ENCODE measurements around the gene CCDC97. TPM values are rescaled to one million over a fixed set of nuclear protein-coding genes. Genes with fewer than 3 reads are reported as not detected.

Gene CCDC97
- total RNA-seq, 1 experiment from 2014 or later: 31.4 TPM

GRCh38 chr19:41371541-41371940 is 61.6 kb downstream of the CCDC97 start:
- peak overlapping the region; percentile 29; the same call in 1 of the 2 replicates for H3K27ac Mint-ChIP-seq

DNA sequence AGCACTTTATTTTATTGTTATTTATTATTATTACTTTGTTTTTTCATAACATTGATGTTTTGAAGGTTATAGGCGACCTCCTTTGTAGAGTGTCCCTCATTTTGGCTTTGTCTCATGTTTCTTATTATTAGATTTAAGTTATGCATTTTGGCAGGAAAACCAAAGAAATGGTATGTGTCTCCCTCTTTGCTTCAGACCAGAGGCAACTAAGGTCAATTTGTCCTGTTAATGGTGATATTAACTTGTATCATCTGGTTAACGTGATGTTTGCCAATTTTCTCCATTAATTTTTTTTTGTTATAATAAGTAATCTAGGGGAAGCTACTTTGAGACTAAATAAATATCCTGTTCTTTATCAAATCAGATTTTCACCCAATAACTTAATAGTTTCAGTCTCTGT is 62.5 kb downstream of the CCDC97 start:
- DNase-seq (ENCODE audit: low spot score): no peak
- H3K4me3 Mint-ChIP-seq: no peak overlapping the region
- TF ChIP-seq SOX15 (CRISPR knock-in tag; IDR thresholded peaks at IDR 0.05): no peak
- TF ChIP-seq, protein P1, sequence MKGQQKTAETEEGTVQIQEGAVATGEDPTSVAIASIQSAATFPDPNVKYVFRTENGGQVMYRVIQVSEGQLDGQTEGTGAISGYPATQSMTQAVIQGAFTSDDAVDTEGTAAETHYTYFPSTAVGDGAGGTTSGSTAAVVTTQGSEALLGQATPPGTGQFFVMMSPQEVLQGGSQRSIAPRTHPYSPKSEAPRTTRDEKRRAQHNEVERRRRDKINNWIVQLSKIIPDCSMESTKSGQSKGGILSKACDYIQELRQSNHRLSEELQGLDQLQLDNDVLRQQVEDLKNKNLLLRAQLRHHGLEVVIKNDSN (CRISPR knock-in tag; IDR thresholded peaks at IDR 0.05): no peak
- H3K36me3 Mint-ChIP-seq: no peaks in the 10 kb centered on the region
- H3K4me1 Mint-ChIP-seq: peaks cover 10% of the 10 kb centered on the region
- POLR2A ChIA-PET: interaction anchor here (0.6 kb wide), 1 partner anchor 46 kb away, joined by 3 read pairs; no protein-coding TSS in a partner anchor
- no peak for ATAC-seq
- no peaks in the 10 kb centered on the region for H3K9me3 Mint-ChIP-seq
- CTCF ChIA-PET: interaction anchor here (0.8 to 1.0 kb wide), 2 partner anchors 19 to 31 kb away, joined by 3 to 4 read pairs; no protein-coding TSS in a partner anchor
- peaks cover 13% of the 10 kb centered on the region for H3K27me3 Mint-ChIP-seq (ENCODE audit: low read depth)
- H3K27ac Mint-ChIP-seq: peak overlapping the region; percentile 93; the same call in 1 of the 2 replicates

More at GRCh38 chr19:41371541-41371940, 61.6 kb downstream of the CCDC97 start:
- no peak for TF ChIP-seq ESRRA (CRISPR knock-in tag; IDR thresholded peaks at IDR 0.05; ENCODE audit: borderline replicate concordance)
- no peak for TF ChIP-seq IRF1 (CRISPR knock-in tag; IDR thresholded peaks at IDR 0.05)
- TF ChIP-seq NFYB (CRISPR knock-in tag; conservative IDR thresholded peaks at IDR 0.05; ENCODE audit: low read depth): no peak
- no peak for TF ChIP-seq STAT6 (CRISPR knock-in tag; conservative IDR thresholded peaks at IDR 0.05; ENCODE audit: low read depth)
- no peak for TF ChIP-seq CREM (CRISPR knock-in tag; IDR thresholded peaks at IDR 0.05)
- no peak for TF ChIP-seq ZNF121 (CRISPR knock-in tag; IDR thresholded peaks at IDR 0.05)
- TF ChIP-seq, protein P2, sequence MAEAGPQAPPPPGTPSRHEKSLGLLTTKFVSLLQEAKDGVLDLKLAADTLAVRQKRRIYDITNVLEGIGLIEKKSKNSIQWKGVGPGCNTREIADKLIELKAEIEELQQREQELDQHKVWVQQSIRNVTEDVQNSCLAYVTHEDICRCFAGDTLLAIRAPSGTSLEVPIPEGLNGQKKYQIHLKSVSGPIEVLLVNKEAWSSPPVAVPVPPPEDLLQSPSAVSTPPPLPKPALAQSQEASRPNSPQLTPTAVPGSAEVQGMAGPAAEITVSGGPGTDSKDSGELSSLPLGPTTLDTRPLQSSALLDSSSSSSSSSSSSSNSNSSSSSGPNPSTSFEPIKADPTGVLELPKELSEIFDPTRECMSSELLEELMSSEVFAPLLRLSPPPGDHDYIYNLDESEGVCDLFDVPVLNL (CRISPR knock-in tag; IDR thresholded peaks at IDR 0.05; ENCODE audit: borderline replicate concordance, low read depth): no peak
- TF ChIP-seq ZNF671 (CRISPR knock-in tag; IDR thresholded peaks at IDR 0.05): no peak
- no peaks in the 10 kb centered on the region for H3K36me3 Mint-ChIP-seq
- ATAC-seq: no peak
- H3K9me3 Mint-ChIP-seq: no peaks in the 10 kb centered on the region
- ChIA-PET CTCF (interaction anchor here (0.6 kb wide), 1 partner anchor 76 kb away, joined by 3 read pairs; no protein-coding TSS in a partner anchor), POLR2A (no interaction called here)
- H3K4me3 Mint-ChIP-seq: no peak overlapping the region
- no peak for DNase-seq (ENCODE audit: low spot score)
- H3K4me1 Mint-ChIP-seq: peaks cover 4% of the 10 kb centered on the region
- H3K27me3 Mint-ChIP-seq (ENCODE audit: low read depth): peaks cover 3% of the 10 kb centered on the region; the same call in 1 of the 2 replicates

GRCh38 chr19:41373993-41374392 is 64.0 kb downstream of the CCDC97 start:
- no peak for TF ChIP-seq ESRRA (CRISPR knock-in tag; IDR thresholded peaks at IDR 0.05; ENCODE audit: borderline replicate concordance)
- no peak for TF ChIP-seq GABPB1 (CRISPR knock-in tag; IDR thresholded peaks at IDR 0.05)
- TF ChIP-seq, protein P3, sequence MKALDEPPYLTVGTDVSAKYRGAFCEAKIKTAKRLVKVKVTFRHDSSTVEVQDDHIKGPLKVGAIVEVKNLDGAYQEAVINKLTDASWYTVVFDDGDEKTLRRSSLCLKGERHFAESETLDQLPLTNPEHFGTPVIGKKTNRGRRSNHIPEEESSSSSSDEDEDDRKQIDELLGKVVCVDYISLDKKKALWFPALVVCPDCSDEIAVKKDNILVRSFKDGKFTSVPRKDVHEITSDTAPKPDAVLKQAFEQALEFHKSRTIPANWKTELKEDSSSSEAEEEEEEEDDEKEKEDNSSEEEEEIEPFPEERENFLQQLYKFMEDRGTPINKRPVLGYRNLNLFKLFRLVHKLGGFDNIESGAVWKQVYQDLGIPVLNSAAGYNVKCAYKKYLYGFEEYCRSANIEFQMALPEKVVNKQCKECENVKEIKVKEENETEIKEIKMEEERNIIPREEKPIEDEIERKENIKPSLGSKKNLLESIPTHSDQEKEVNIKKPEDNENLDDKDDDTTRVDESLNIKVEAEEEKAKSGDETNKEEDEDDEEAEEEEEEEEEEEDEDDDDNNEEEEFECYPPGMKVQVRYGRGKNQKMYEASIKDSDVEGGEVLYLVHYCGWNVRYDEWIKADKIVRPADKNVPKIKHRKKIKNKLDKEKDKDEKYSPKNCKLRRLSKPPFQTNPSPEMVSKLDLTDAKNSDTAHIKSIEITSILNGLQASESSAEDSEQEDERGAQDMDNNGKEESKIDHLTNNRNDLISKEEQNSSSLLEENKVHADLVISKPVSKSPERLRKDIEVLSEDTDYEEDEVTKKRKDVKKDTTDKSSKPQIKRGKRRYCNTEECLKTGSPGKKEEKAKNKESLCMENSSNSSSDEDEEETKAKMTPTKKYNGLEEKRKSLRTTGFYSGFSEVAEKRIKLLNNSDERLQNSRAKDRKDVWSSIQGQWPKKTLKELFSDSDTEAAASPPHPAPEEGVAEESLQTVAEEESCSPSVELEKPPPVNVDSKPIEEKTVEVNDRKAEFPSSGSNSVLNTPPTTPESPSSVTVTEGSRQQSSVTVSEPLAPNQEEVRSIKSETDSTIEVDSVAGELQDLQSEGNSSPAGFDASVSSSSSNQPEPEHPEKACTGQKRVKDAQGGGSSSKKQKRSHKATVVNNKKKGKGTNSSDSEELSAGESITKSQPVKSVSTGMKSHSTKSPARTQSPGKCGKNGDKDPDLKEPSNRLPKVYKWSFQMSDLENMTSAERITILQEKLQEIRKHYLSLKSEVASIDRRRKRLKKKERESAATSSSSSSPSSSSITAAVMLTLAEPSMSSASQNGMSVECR (CRISPR knock-in tag; IDR thresholded peaks at IDR 0.05; ENCODE audit: borderline replicate concordance): no peak
- TF ChIP-seq ZSCAN18 (CRISPR knock-in tag; IDR thresholded peaks at IDR 0.05): no peak
- no peak for TF ChIP-seq JAZF1 (CRISPR knock-in tag; IDR thresholded peaks at IDR 0.05)
- TF ChIP-seq ZBTB21 (CRISPR knock-in tag; IDR thresholded peaks at IDR 0.05; ENCODE audit: borderline replicate concordance): no peak
- TF ChIP-seq ZNF396 (CRISPR knock-in tag; IDR thresholded peaks at IDR 0.05; ENCODE audit: borderline replicate concordance): no peak
- Mint-ChIP-seq H3K27me3 (ENCODE audit: low read depth) (peaks cover 14% of the 10 kb centered on the region), H3K27ac (peak overlapping the region; percentile 83), H3K4me1 (peaks cover 17% of the 10 kb centered on the region), H3K4me3 (no peak overlapping the region), H3K36me3 (no peaks in the 10 kb centered on the region), H3K9me3 (no peaks in the 10 kb centered on the region)
- POLR2A ChIA-PET: no interaction called here
- ATAC-seq (no peak), DNase-seq (ENCODE audit: low spot score) (no peak)
- CTCF ChIA-PET: interaction anchor here (1.0 to 6.2 kb wide), 2 partner anchors 9 to 21 kb away, joined by 4 to 45 read pairs; partner anchors contain the start of gene B9D2
